ENCODE results near the gene RXRA. TPM values are rescaled to one million over a fixed set of nuclear protein-coding genes. Genes with fewer than 3 reads are reported as not detected.

Gene RXRA
- total RNA-seq, 4 donors from 2014 or later: 39.4 to 81.3 (median 67.4) TPM

- no peak overlapping the region for H3K4me3 ChIP-seq (replicated peaks in 1 of 3)
- no peak for DNase-seq
- no peak for TF ChIP-seq POLR2A (IDR thresholded peaks at IDR 0.05)
- TF ChIP-seq CTCF (IDR thresholded peaks at IDR 0.05): no peak
- H3K27ac ChIP-seq: peak overlapping the region in 2 of 3 donors; percentile 76 to 95
- peaks cover 79 to 100% of the 10 kb centered on the region in 2 donors for H3K4me1 ChIP-seq
- intact Hi-C loops (cut with DNase I): no loop called here
- 86 to 97% methylated on average over 6 to 10 of the region's 12 CpGs for WGBS, 2 donors
- no peaks in the 10 kb centered on the region for H3K27me3 ChIP-seq
- H3K9me3 ChIP-seq: no peaks in the 10 kb centered on the region
- H3K36me3 ChIP-seq: no peaks in the 10 kb centered on the region
Measured at GRCh38 chr9:134410835-134411217, 84.6 kb downstream of the RXRA start.

GRCh38 chr9:134411440-134412297 lies 85.4 kb downstream of the RXRA start:
- Histone ChIP-seq H3K36me3 (no peaks in the 10 kb centered on the region), H3K9me3 (no peaks in the 10 kb centered on the region), H3K27ac (peak overlapping the region in 2 of 3 donors; percentile 91 to 95), H3K4me1 (peaks cover 71 to 98% of the 10 kb centered on the region in 2 donors), H3K4me3 (replicated peaks in 1 of 3) (no peak overlapping the region), H3K27me3 (no peaks in the 10 kb centered on the region)
- no peak for DNase-seq
- no peak for TF ChIP-seq POLR2A (IDR thresholded peaks at IDR 0.05)
- no peak for TF ChIP-seq CTCF (IDR thresholded peaks at IDR 0.05)
- intact Hi-C loops (cut with DNase I): no loop called here
- 71 to 86% methylated on average over 6 to 10 of the region's 25 CpGs for WGBS, 2 donors

GRCh38 chr9:134412298-134412711 lies 86.0 kb downstream of the RXRA start:
- TF ChIP-seq CTCF (IDR thresholded peaks at IDR 0.05) (no peak), POLR2A (IDR thresholded peaks at IDR 0.05) (no peak)
- Histone ChIP-seq H3K9me3 (no peaks in the 10 kb centered on the region), H3K27ac (peak overlapping the region; percentile 85 to 95 (median 91)), H3K4me3 (replicated peaks in 1 of 3) (no peak overlapping the region), H3K4me1 (peaks cover 64 to 92% of the 10 kb centered on the region in 2 donors), H3K36me3 (peaks cover 4 to 6% of the 10 kb centered on the region in 2 donors), H3K27me3 (no peaks in the 10 kb centered on the region)
- intact Hi-C loops (cut with DNase I): no loop called here
- no peak for DNase-seq
- WGBS, 2 donors: 20 to 63% methylated on average over 2 to 7 of the region's 16 CpGs

GRCh38 chr9:134413112-134413715 lies 87.0 kb downstream of the RXRA start:
- no peaks in the 10 kb centered on the region for H3K27me3 ChIP-seq
- H3K9me3 ChIP-seq: no peaks in the 10 kb centered on the region
- intact Hi-C loops (cut with DNase I): no loop called here
- DNase-seq: no peak
- TF ChIP-seq POLR2A (IDR thresholded peaks at IDR 0.05): no peak
- TF ChIP-seq CTCF (IDR thresholded peaks at IDR 0.05): no peak
- WGBS, 2 donors: 82 to 88% methylated on average over 6 to 13 of the region's 13 CpGs
- H3K4me1 ChIP-seq: peaks cover 58 to 91% of the 10 kb centered on the region in 2 donors
- H3K27ac ChIP-seq: peak overlapping the region; percentile 85 to 95 (median 91)
- H3K36me3 ChIP-seq: peaks cover 8 to 12% of the 10 kb centered on the region in 2 donors
- H3K4me3 ChIP-seq (replicated peaks in 1 of 3): no peak overlapping the region

Data from thyroid gland (tissue), 4 donors.